IMR-90 (cell line): ENCODE measurements around the gene PRL. TPM values are rescaled to one million over a fixed set of nuclear protein-coding genes. Genes with fewer than 3 reads are reported as not detected.
A peak's percentile ranks its signal among the peaks of the same experiment; 100 is the strongest.

Source experiments
- ATAC-seq: fragments of 200-7000 bp; cut with Tn5 transposase; 2 replicates; pipeline ENCODE4 v1.9.1; 2020; ENCODE audit warnings: low read depth, mild to moderate bottlenecking, moderate library complexity
- BruUV-seq: library from RNA; stranded (reverse); fragments of 400-500 nt; replicated peaks from 2 replicates; lab custom pipeline; 2021; lab: Mats Ljungman, UMichigan
- CTCF ChIA-PET: fragments of 300-600 bp; formaldehyde crosslinking; extraction: SDS; loops from one replicate; lab custom pipeline; 2021; ENCODE audit warnings: antibody characterized with exemption; lab: Yijun Ruan, JAX
- POLR2A ChIA-PET: fragments of 300-600 bp; sonication (Branson Sonifier 250); formaldehyde crosslinking; loops from one replicate; lab custom pipeline; 2022; ENCODE audit warnings: antibody characterized with exemption; ENCODE audit not compliant: unreplicated experiment; lab: Charles Lee
- DNase-seq: peaks from one replicate; pipeline ENCODE4 v3.0.0; 2013
- H2AFZ ChIP-seq: replicated peaks from 2 replicates; pipeline ENCODE3; 2013; ENCODE audit warnings: low read length, mild to moderate bottlenecking; ENCODE audit not compliant: poor library complexity
- H2AK5ac ChIP-seq: 2 replicates; pipeline ENCODE4 v1.6.1; 2013; ENCODE audit warnings: low read depth, low read length, inconsistent platforms
- H2AK9ac ChIP-seq: replicated peaks from 2 replicates; pipeline ENCODE3; 2013; ENCODE audit warnings: mild to moderate bottlenecking, low read depth, low read length, moderate library complexity; ENCODE audit not compliant: poor library complexity
- H2BK120ac ChIP-seq: 2 replicates; pipeline ENCODE4 v1.6.1; 2013; ENCODE audit warnings: low read depth, low read length, inconsistent platforms
- H2BK15ac ChIP-seq: 3 replicates; pipeline ENCODE4 v1.6.1; 2013; ENCODE audit warnings: low read depth, low read length, inconsistent platforms
- H2BK20ac ChIP-seq: 2 replicates; pipeline ENCODE4 v1.6.1; 2013; ENCODE audit warnings: low read depth, mild to moderate bottlenecking, inconsistent platforms, low read length, moderate library complexity
- H2BK5ac ChIP-seq: 2 replicates; pipeline ENCODE4 v1.6.1; 2013; ENCODE audit warnings: mild to moderate bottlenecking, low read depth, low read length, inconsistent platforms; ENCODE audit not compliant: poor library complexity, severe bottlenecking
- H3K14ac ChIP-seq: replicated peaks from 2 replicates; pipeline ENCODE4 v1.6.1; 2013; ENCODE audit warnings: low read depth, low read length, inconsistent platforms
- H3K18ac ChIP-seq: 2 replicates; pipeline ENCODE4 v1.6.1; 2013; ENCODE audit warnings: low read depth, low read length, control low read depth
- H3K23ac ChIP-seq: 2 replicates; pipeline ENCODE4 v1.6.1; 2013; ENCODE audit warnings: low read depth, low read length, inconsistent platforms
- H3K27ac ChIP-seq: 2 replicates; pipeline ENCODE4 v1.5.1; 2013; ENCODE audit warnings: mild to moderate bottlenecking, control low read depth, low read length; ENCODE audit not compliant: insufficient read depth
- H3K27me3 ChIP-seq: 2 replicates; pipeline ENCODE4 v1.6.1; 2013; ENCODE audit warnings: low read length; ENCODE audit not compliant: control insufficient read depth, insufficient read depth
- H3K36me3 ChIP-seq: 2 replicates; pipeline ENCODE4 v1.6.1; 2013; ENCODE audit warnings: low read length, mixed read lengths; ENCODE audit not compliant: control insufficient read depth, insufficient read depth
- H3K4ac ChIP-seq: 2 replicates; pipeline ENCODE4 v1.6.1; 2013; ENCODE audit warnings: low read depth, low read length, inconsistent platforms
- H3K4me1 ChIP-seq: 2 replicates; pipeline ENCODE4 v1.6.1; 2013; ENCODE audit warnings: low read length, mixed read lengths; ENCODE audit not compliant: control insufficient read depth, insufficient read depth
- H3K4me2 ChIP-seq: 2 replicates; pipeline ENCODE4 v1.6.1; 2013; ENCODE audit warnings: low read depth, mild to moderate bottlenecking, control low read depth, low read length, moderate library complexity
- H3K4me3 ChIP-seq: 2 replicates; pipeline ENCODE4 v1.5.1; 2013; ENCODE audit warnings: low read depth, mild to moderate bottlenecking, control low read depth, low read length, moderate library complexity; ENCODE audit not compliant: insufficient read depth
- H3K56ac ChIP-seq: 2 replicates; pipeline ENCODE4 v1.6.1; 2013; ENCODE audit warnings: low read length, inconsistent platforms; ENCODE audit not compliant: insufficient read depth; ENCODE audit errors: extremely low read depth
- H3K79me1 ChIP-seq, 2 experiments: 2 replicates each; pipeline ENCODE4 v1.6.1; 2013; ENCODE audit warnings: low read length in 2 of 2, inconsistent platforms in 1 of 2, low read depth in 1 of 2
- H3K9ac ChIP-seq: 2 replicates; pipeline ENCODE4 v1.6.1; 2013; ENCODE audit warnings: low read depth, low read length, control low read depth
- H3K9me1 ChIP-seq: 2 replicates; pipeline ENCODE4 v1.6.1; 2013; ENCODE audit warnings: low read length, inconsistent platforms; ENCODE audit not compliant: insufficient read depth
- H3K9me3 ChIP-seq: 2 replicates; pipeline ENCODE4 v1.6.1; 2013; ENCODE audit warnings: low read length; ENCODE audit not compliant: control insufficient read depth, insufficient read depth
- H4K20me1 ChIP-seq: 2 replicates; pipeline ENCODE4 v1.6.1; 2013; ENCODE audit warnings: low read length, inconsistent platforms; ENCODE audit not compliant: insufficient read depth
- H4K5ac ChIP-seq: 2 replicates; pipeline ENCODE4 v1.6.1; 2013; ENCODE audit warnings: mild to moderate bottlenecking, low read depth, low read length, control low read depth
- H4K8ac ChIP-seq, 2 experiments: 2 replicates each; pipeline ENCODE4 v1.6.1; 2013; ENCODE audit warnings: low read depth in 2 of 2, low read length in 2 of 2, control low read depth in 1 of 2, inconsistent platforms in 1 of 2
- H4K91ac ChIP-seq: 2 replicates; pipeline ENCODE4 v1.6.1; 2013; ENCODE audit warnings: low read depth, low read length, inconsistent platforms; ENCODE audit not compliant: insufficient read depth
- MAZ ChIP-seq: IDR thresholded peaks from 2 replicates; pipeline ENCODE4 v1.6.1; 2012; ENCODE audit warnings: low read depth, mild to moderate bottlenecking, low read length, improper control_type of control experiment, moderate library complexity, borderline replicate concordance
- SMC3 ChIP-seq: fragments of 150-350 bp; IDR thresholded peaks from 2 replicates; pipeline ENCODE4 v1.6.1; 2016; ENCODE audit warnings: low read depth, mild to moderate bottlenecking, antibody characterized with exemption, low read length, moderate library complexity
- WGBS, 2 experiments: methylation state at CpG; one replicate each; pipeline versions ENCODE4 v1.1.5 to v1.1.7; 2013; ENCODE audit warnings: missing lambda C conversion rate in 2 of 2; ENCODE audit not compliant: insufficient read length in 1 of 2; ENCODE audit errors: extremely low coverage in 2 of 2; 5-methylcytosine and 5-hydroxymethylcytosine counted together
- dilution Hi-C: fragments of 300-500 bp; cut with HindIII; formaldehyde crosslinking; loops from one replicate; pipeline ENCODE4 v1.14.3; 2018; ENCODE audit warnings: low sequenced_read_pairs; ENCODE audit not compliant: unreplicated experiment
- in situ Hi-C: fragments of 300-500 bp; cut with MboI; formaldehyde crosslinking; loops from 3 replicates; pipeline ENCODE4 v1.14.3; 2019; ENCODE audit warnings: low sequenced_read_pairs, inconsistent platforms, mixed read lengths
- intact Hi-C: fragments of 100-400 bp; cut with micrococcal nuclease; formaldehyde crosslinking; loops from 2 replicates; pipeline ENCODE4 v1.10.0; 2022
- polyA plus RNA-seq, 3 experiments: library from polyadenylated mRNA; depleted of rRNA; stranded (reverse); fragments of >200 nt; gene quantifications; 2 replicates each; pipeline ENCODE4 v1.2.3, GENCODE V29; 2012; ENCODE audit warnings: low replicate concordance in 1 of 3
- total RNA-seq: library from RNA; depleted of rRNA; stranded (reverse); fragments of >200 nt; gene quantifications from 2 replicates; pipeline ENCODE4 v1.2.3, GENCODE V29; 2012
- TF ChIP-seq, protein P1 (sequence below): fragments of 150-350 bp; IDR thresholded peaks from 2 replicates; pipeline ENCODE4 v1.6.1; 2016; ENCODE audit warnings: low read depth, mild to moderate bottlenecking, low read length, moderate library complexity, borderline replicate concordance
- TF ChIP-seq, protein P2 (sequence below): fragments of 150-350 bp; IDR thresholded peaks from 2 replicates; pipeline ENCODE4 v1.6.1; 2017; ENCODE audit warnings: mild to moderate bottlenecking, antibody characterized with exemption, low read length, low read depth

Gene PRL
- total and polyA plus RNA-seq, 2 of the 4 experiments (the other 2 are of a cell fraction) = not detected

DNA sequence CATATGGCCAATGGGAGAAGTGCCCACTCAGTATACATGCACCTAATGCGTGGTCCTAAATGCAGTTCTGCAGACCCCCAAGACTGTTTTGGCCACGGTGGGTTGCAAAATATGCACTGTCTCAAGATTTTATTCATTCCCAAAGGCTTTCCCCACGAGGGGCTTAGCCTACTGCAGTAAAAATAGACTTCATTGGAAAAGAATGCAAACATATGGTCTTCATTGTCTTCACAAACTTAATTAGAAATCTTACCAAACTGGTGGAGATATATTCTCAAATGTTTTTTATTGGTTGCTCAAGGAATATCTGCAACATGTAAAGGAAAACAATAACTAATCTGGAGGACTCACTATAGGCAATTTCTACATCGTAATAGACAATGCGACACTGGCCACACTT, 31.6 kb upstream of the PRL start:
- no peak for ATAC-seq
- POLR2A ChIA-PET = no interaction called here
- WGBS, 2 experiments = no CpG with 5 or more reads among the region's 5 CpGs

More for the DNA sequence above, 31.6 kb upstream of the PRL start:
- peak overlapping the region; percentile 29; the same call in 1 of the 2 replicates for H2AK5ac ChIP-seq
- 0 out of 3 replicates have a peak overlapping the region, but pooled peaks have one; percentile 35 for H2BK15ac ChIP-seq
- H2AK9ac ChIP-seq = no peak overlapping the region
- H2BK5ac ChIP-seq = no peak overlapping the region
- H3K9ac ChIP-seq = no peak overlapping the region
- H3K79me1 ChIP-seq = no peaks in the 10 kb centered on the region
- no peak overlapping the region for H3K4me2 ChIP-seq
- H3K4ac ChIP-seq = peak overlapping the region; percentile 71
- peaks cover 9% of the 10 kb centered on the region for H3K4me1 ChIP-seq
- intact Hi-C loops = loop anchor here (10.0 kb wide), 1 partner anchor 546 kb away; no protein-coding TSS in a partner anchor
- no peak overlapping the region for H3K18ac ChIP-seq
- H4K8ac ChIP-seq = 0 out of 4 replicates have a peak overlapping the region, but pooled peaks of 1 of the 2 experiments have one; percentile 34
- H3K23ac ChIP-seq = 0 out of 2 replicates have a peak overlapping the region, but pooled peaks have one; percentile 20
- no peak overlapping the region for H3K4me3 ChIP-seq
- H3K56ac ChIP-seq = no peak overlapping the region
- H4K20me1 ChIP-seq = no peaks in the 10 kb centered on the region
- no peak overlapping the region for H2BK20ac ChIP-seq
- H3K9me1 ChIP-seq = no peaks in the 10 kb centered on the region; the same call in none of the 2 replicates
- DNase-seq = no peak
- H3K27ac ChIP-seq = peak overlapping the region; percentile 32; the same call in 1 of the 2 replicates
- no peaks in the 10 kb centered on the region for H3K9me3 ChIP-seq
- no TSS peak for BruUV-seq
- TF ChIP-seq, protein P1, sequence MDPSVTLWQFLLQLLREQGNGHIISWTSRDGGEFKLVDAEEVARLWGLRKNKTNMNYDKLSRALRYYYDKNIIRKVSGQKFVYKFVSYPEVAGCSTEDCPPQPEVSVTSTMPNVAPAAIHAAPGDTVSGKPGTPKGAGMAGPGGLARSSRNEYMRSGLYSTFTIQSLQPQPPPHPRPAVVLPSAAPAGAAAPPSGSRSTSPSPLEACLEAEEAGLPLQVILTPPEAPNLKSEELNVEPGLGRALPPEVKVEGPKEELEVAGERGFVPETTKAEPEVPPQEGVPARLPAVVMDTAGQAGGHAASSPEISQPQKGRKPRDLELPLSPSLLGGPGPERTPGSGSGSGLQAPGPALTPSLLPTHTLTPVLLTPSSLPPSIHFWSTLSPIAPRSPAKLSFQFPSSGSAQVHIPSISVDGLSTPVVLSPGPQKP = no peak
- TF ChIP-seq, protein P2, sequence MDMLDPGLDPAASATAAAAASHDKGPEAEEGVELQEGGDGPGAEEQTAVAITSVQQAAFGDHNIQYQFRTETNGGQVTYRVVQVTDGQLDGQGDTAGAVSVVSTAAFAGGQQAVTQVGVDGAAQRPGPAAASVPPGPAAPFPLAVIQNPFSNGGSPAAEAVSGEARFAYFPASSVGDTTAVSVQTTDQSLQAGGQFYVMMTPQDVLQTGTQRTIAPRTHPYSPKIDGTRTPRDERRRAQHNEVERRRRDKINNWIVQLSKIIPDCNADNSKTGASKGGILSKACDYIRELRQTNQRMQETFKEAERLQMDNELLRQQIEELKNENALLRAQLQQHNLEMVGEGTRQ = no peak
- TF ChIP-seq SMC3 (no peak), MAZ (no peak)
- H2BK120ac ChIP-seq = peak overlapping the region; percentile 12; the same call in 1 of the 2 replicates
- H4K91ac ChIP-seq = no peak overlapping the region
- no peak overlapping the region for H4K5ac ChIP-seq
- H3K14ac ChIP-seq = 0 out of 2 replicates have a peak overlapping the region, but pooled peaks have one; percentile 14
- dilution Hi-C loops = no loop called here
- CTCF ChIA-PET = no interaction called here
- no peaks in the 10 kb centered on the region for H3K27me3 ChIP-seq
- no peaks in the 10 kb centered on the region for H3K36me3 ChIP-seq
- no peak overlapping the region for H2AFZ ChIP-seq
- in situ Hi-C loops = no loop called here
